Hematopoietic multipotent progenitor cell treated with erythropoietin and hydrocortisone succinate and interleukin-3 and kit ligand, for 8 days (in vitro differentiated cells): Measurements from ENCODE around the gene SH3TC2.

Experiments
- DNase-seq: peaks from one replicate; pipeline ENCODE4 v3.0.0-alpha.2; 2015

SH3TC2 gene

GRCh38 chr5:149056616-149057165, 6.2 kb downstream of the SH3TC2 start:
- no peak for DNase-seq

GRCh38 chr5:149054416-149054815, 8.4 kb downstream of the SH3TC2 start:
- DNase-seq: no peak

GRCh38 chr5:149053072-149053695, 9.7 kb downstream of the SH3TC2 start:
- no peak for DNase-seq

GRCh38 chr5:149049371-149049781, 13.5 kb downstream of the SH3TC2 start:
- DNase-seq: peak; percentile 68

- no peak for DNase-seq
Observed at GRCh38 chr5:149048811-149049210, 14.1 kb downstream of the SH3TC2 start.

- no peak for DNase-seq
Observed at GRCh38 chr5:149047462-149047861, 15.4 kb downstream of the SH3TC2 start.

- DNase-seq: peak; percentile 87
Observed at GRCh38 chr5:149046196-149046829, 16.5 kb downstream of the SH3TC2 start.

- no peak for DNase-seq
Observed at GRCh38 chr5:149045089-149045460, 17.8 kb downstream of the SH3TC2 start.

GRCh38 chr5:149044453-149045088, 18.3 kb downstream of the SH3TC2 start:
- DNase-seq: no peak

- no peak for DNase-seq
Observed at GRCh38 chr5:149043641-149044040, 19.2 kb downstream of the SH3TC2 start.

- DNase-seq: no peak
Observed at GRCh38 chr5:149042865-149043264, 20.0 kb downstream of the SH3TC2 start.

- DNase-seq: no peak
Observed at GRCh38 chr5:149041242-149041641, 21.6 kb downstream of the SH3TC2 start.

GRCh38 chr5:149040421-149040820, 22.4 kb downstream of the SH3TC2 start:
- DNase-seq: no peak

GRCh38 chr5:149039506-149039905, 23.4 kb downstream of the SH3TC2 start:
- DNase-seq: no peak

GRCh38 chr5:149038336-149039080, 24.4 kb downstream of the SH3TC2 start:
- DNase-seq: peak; percentile 67

- peak; percentile 89 for DNase-seq
Observed at GRCh38 chr5:149037817-149038216, 25.0 kb downstream of the SH3TC2 start.

- no peak for DNase-seq
Observed at GRCh38 chr5:149036970-149037369, 25.9 kb downstream of the SH3TC2 start.

- no peak for DNase-seq
Observed at GRCh38 chr5:149036168-149036567, 26.7 kb downstream of the SH3TC2 start.

- peak; percentile 79 for DNase-seq
Observed at GRCh38 chr5:149035372-149035790, 27.5 kb downstream of the SH3TC2 start.

- no peak for DNase-seq
Observed at GRCh38 chr5:149030838-149031397, 31.9 kb downstream of the SH3TC2 start.

- DNase-seq: no peak
Observed at GRCh38 chr5:149030392-149030791, 32.5 kb downstream of the SH3TC2 start.

GRCh38 chr5:149028984-149029383, 33.9 kb downstream of the SH3TC2 start:
- DNase-seq: no peak

GRCh38 chr5:149028161-149028560, 34.7 kb downstream of the SH3TC2 start:
- DNase-seq: no peak
